ENCODE measurements around the gene MTRF1.

Gene MTRF1

DNA sequence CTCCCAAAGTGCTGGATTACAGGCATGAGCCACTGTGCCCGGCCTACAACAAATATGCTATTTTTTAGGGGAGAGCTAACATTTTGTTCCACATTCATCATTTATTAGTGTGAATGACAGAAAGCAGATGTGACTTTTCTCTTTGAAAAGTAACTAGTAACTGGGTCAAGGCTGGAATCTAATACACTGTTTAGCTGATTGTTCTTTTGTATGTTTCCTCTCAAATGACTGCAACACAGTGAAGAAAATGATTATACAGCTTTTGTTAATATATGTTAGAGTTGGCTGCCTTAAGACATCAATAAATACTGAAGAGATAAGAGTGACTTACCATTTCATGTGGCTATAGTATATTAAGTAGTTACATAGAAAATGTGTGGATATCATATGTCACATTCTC, 27.0 kb downstream of the MTRF1 start:
- DNase-seq (ENCODE audit: low read depth) = no peak
- TF ChIP-seq POLR2A (IDR thresholded peaks at IDR 0.05; ENCODE audit: extremely low read depth, insufficient read length) (no peak), MYC (IDR thresholded peaks at IDR 0.05; ENCODE audit: low read depth, low read length) (no peak)

DNA sequence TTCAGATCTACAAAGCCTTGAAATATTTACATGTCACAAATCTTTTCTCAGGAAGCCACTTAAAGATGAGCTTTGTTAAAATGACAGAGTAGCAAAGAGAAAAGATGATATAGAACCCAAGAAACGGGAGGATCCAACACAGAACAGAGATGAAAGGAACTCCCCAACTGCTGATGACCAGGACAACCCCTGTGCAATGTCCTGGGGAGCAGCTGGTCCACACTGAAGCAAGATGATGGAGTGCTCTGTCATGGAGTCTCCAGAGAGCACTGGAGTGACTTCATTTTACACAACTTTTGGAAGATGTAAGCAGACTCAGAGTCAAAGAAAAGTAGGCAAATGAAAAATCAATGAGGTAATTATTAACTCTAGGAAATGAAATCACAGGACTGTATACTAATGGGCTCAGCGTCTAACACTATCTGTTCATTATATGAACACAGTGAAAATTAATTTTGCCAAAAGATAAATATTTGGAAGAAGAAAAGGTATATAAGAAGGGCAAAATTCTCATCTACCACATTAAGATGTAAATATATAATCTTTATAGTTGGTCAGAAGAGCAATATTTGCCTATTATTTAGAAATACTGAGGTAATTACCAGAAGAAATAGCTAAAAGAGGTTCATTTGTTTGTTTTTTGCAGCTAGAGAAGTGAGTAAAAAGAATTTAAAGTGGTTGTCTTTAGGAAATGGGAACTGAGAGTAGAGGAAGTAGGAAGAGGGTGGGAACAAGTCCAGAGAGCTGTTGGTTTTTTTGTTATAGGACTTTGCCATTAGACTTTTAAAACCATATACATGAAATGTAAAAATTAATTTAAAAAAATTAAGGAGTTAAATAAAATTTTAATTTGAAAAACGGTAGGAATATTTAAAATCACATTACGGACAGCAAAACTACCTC, 30.5 kb downstream of the MTRF1 start:
- no peak overlapping the region for H3K4me3 ChIP-seq (ENCODE audit: low read depth, low read length)
- TF ChIP-seq, protein P1, sequence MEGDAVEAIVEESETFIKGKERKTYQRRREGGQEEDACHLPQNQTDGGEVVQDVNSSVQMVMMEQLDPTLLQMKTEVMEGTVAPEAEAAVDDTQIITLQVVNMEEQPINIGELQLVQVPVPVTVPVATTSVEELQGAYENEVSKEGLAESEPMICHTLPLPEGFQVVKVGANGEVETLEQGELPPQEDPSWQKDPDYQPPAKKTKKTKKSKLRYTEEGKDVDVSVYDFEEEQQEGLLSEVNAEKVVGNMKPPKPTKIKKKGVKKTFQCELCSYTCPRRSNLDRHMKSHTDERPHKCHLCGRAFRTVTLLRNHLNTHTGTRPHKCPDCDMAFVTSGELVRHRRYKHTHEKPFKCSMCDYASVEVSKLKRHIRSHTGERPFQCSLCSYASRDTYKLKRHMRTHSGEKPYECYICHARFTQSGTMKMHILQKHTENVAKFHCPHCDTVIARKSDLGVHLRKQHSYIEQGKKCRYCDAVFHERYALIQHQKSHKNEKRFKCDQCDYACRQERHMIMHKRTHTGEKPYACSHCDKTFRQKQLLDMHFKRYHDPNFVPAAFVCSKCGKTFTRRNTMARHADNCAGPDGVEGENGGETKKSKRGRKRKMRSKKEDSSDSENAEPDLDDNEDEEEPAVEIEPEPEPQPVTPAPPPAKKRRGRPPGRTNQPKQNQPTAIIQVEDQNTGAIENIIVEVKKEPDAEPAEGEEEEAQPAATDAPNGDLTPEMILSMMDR (IDR thresholded peaks at IDR 0.05; ENCODE audit: low read depth, low read length) = no peak
- no peak for TF ChIP-seq MYC (IDR thresholded peaks at IDR 0.05; ENCODE audit: low read depth, low read length)
- TF ChIP-seq, protein P2, sequence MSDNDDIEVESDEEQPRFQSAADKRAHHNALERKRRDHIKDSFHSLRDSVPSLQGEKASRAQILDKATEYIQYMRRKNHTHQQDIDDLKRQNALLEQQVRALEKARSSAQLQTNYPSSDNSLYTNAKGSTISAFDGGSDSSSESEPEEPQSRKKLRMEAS (IDR thresholded peaks at IDR 0.05; ENCODE audit: low read depth, low read length) = no peak
- no peak for TF ChIP-seq POLR2A (IDR thresholded peaks at IDR 0.05; ENCODE audit: extremely low read depth, insufficient read length)
- no peak for DNase-seq (ENCODE audit: low read depth)

More for the DNA sequence above, 27.0 kb downstream of the MTRF1 start:
- H3K4me3 ChIP-seq (ENCODE audit: low read depth, low read length) = no peak overlapping the region

DNA sequence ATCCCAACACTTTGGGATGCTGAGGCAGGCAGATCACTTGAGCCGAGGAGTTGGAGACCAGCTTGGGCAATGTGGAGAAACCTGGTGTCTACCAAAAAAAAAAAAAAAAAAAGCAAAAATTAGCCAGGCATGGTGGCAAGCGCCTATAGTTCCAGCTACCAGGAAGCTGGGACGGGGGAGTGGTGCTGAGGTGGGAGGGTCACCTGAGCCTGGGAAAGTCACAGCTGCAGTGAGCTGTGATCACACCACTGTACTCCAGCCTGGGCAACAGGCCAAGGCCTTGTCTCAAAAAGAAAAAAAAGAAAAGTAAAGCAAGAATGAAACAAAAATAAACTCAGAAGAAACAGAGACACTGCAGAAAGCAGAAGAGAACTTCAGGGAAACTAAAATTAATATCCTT, 31.6 kb downstream of the MTRF1 start:
- no peak for TF ChIP-seq POLR2A (IDR thresholded peaks at IDR 0.05; ENCODE audit: extremely low read depth, insufficient read length)
- TF ChIP-seq, protein P1 (IDR thresholded peaks at IDR 0.05; ENCODE audit: low read depth, low read length) = no peak
- no peak for TF ChIP-seq MYC (IDR thresholded peaks at IDR 0.05; ENCODE audit: low read depth, low read length)
- TF ChIP-seq, protein P2 (IDR thresholded peaks at IDR 0.05; ENCODE audit: low read depth, low read length) = no peak
- no peak overlapping the region for H3K4me3 ChIP-seq (ENCODE audit: low read depth, low read length)
- no peak for DNase-seq (ENCODE audit: low read depth)

DNA sequence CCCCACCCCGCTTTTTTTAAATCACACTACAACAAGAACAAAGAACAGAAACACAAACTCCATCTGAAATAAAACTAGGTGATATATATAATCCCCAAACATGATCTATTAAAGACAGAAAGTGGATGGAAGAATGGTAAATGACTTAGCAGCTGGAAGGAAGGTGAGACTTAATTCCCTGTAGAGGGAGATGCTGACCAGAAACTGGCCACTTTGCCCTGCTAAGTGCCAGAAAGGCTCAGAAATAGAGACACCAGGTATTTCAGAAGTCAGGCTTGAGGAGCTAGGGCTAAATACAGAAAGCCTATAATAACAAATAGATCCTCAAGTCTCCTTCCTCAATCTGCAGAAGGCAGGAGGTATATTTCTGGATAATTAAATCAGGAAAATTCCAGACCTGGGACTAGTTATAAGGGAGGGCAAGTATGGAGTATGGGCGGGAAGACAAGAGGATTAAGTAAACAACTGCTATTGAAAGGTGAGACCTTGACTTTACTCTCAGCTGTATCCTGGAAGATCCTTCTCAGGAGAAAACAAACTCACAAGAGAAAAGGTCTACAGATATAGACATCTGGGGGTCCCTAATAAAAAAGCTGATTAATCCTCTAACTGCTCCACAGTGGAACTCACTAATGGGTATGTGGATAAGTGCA, 32.2 kb downstream of the MTRF1 start:
- no peak for DNase-seq (ENCODE audit: low read depth)
- no peak overlapping the region for H3K4me3 ChIP-seq (ENCODE audit: low read depth, low read length)
- TF ChIP-seq MYC (IDR thresholded peaks at IDR 0.05; ENCODE audit: low read depth, low read length) = no peak
- no peak for TF ChIP-seq POLR2A (IDR thresholded peaks at IDR 0.05; ENCODE audit: extremely low read depth, insufficient read length)
- TF ChIP-seq, protein P1 (IDR thresholded peaks at IDR 0.05; ENCODE audit: low read depth, low read length) = no peak
- TF ChIP-seq, protein P2 (IDR thresholded peaks at IDR 0.05; ENCODE audit: low read depth, low read length) = no peak

DNA sequence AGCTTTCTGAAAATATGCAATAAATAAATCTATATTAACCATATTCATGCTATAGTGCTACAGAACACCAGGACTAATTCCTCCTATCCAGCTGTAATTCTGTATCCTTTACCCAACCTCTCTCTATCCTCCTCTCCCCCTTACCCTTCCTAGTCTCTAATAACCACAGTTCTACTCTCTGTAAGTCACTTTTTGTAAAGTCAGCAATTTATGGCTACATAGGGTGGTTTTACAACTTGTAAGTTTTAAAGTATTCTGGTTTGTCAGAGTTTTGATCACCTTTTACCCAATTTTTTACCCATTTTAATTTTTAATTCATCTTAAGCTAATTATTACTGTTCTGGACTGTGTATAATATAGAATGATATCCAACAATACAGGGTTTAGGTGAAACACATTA, 34.0 kb downstream of the MTRF1 start:
- no peak overlapping the region for H3K4me3 ChIP-seq (ENCODE audit: low read depth, low read length)
- no peak for DNase-seq (ENCODE audit: low read depth)
- TF ChIP-seq, protein P2 (IDR thresholded peaks at IDR 0.05; ENCODE audit: low read depth, low read length) = no peak
- TF ChIP-seq, protein P1 (IDR thresholded peaks at IDR 0.05; ENCODE audit: low read depth, low read length) = no peak
- TF ChIP-seq POLR2A (IDR thresholded peaks at IDR 0.05; ENCODE audit: extremely low read depth, insufficient read length) (no peak), MYC (IDR thresholded peaks at IDR 0.05; ENCODE audit: low read depth, low read length) (no peak)

Measured in NB4 (cell line).